Measurements from ENCODE around the gene LUZP2.

The LUZP2 gene

GRCh38 chr11:24848857-24849256 is 352.0 kb downstream of the LUZP2 start:
- no peak overlapping the region for H2BK5ac ChIP-seq (ENCODE audit: low read length)
- no peaks in the 10 kb centered on the region for H3K4me1 ChIP-seq (ENCODE audit: control insufficient read depth, low read depth, low read length)
- H2BK15ac ChIP-seq (replicated peaks; ENCODE audit: low read depth) = no peak overlapping the region
- no peaks in the 10 kb centered on the region for H3K79me1 ChIP-seq (ENCODE audit: low read length)
- no peak overlapping the region for H3K56ac ChIP-seq (ENCODE audit: low read length)
- no peak overlapping the region for H2AK5ac ChIP-seq (ENCODE audit: low read length)
- no peak overlapping the region for H3K4ac ChIP-seq (ENCODE audit: low read depth, low read length)
- no peak for DNase-seq
- H3K23ac ChIP-seq (ENCODE audit: low read length) = no peak overlapping the region
- no peak overlapping the region for H3K27ac ChIP-seq (ENCODE audit: low read depth, low read length)
- H4K5ac ChIP-seq (ENCODE audit: low read length) = no peak overlapping the region
- no peaks in the 10 kb centered on the region for H3K36me3 ChIP-seq (ENCODE audit: control insufficient read depth, insufficient read depth, low read length)
- H3K79me2 ChIP-seq (ENCODE audit: control insufficient read depth, insufficient read depth, low read length) = no peaks in the 10 kb centered on the region
- WGBS (ENCODE audit: extremely low coverage, insufficient coverage, low lambda C conversion rate) = no CpG with 5 or more reads among the region's 1 CpG
- H2BK120ac ChIP-seq (ENCODE audit: low read depth, low read length) = no peak overlapping the region
- no peak overlapping the region for H3K18ac ChIP-seq (ENCODE audit: low read length)
- no peak overlapping the region for H3K9ac ChIP-seq (ENCODE audit: low read length)
- no peak overlapping the region for H4K8ac ChIP-seq (ENCODE audit: low read depth, low read length)
- H3K27me3 ChIP-seq (ENCODE audit: insufficient read depth, low read length, poor library complexity) = no peaks in the 10 kb centered on the region
- no peak overlapping the region for H3K4me3 ChIP-seq (ENCODE audit: low read length)
- no peak overlapping the region for H3K4me2 ChIP-seq (ENCODE audit: low read length)

- H3K27me3 ChIP-seq (ENCODE audit: insufficient read depth, low read length, poor library complexity) = no peaks in the 10 kb centered on the region
- H3K4me2 ChIP-seq (ENCODE audit: low read length) = no peak overlapping the region
- no peak overlapping the region for H4K5ac ChIP-seq (ENCODE audit: low read length)
- H3K4ac ChIP-seq (ENCODE audit: low read depth, low read length) = no peak overlapping the region
- no peak overlapping the region for H2AK5ac ChIP-seq (ENCODE audit: low read length)
- H3K56ac ChIP-seq (ENCODE audit: low read length) = no peak overlapping the region
- H3K18ac ChIP-seq (ENCODE audit: low read length) = no peak overlapping the region
- no peak overlapping the region for H2BK15ac ChIP-seq (replicated peaks; ENCODE audit: low read depth)
- H3K4me1 ChIP-seq (ENCODE audit: control insufficient read depth, low read depth, low read length) = no peaks in the 10 kb centered on the region
- no peaks in the 10 kb centered on the region for H3K36me3 ChIP-seq (ENCODE audit: control insufficient read depth, insufficient read depth, low read length)
- DNase-seq = no peak
- no peak overlapping the region for H3K27ac ChIP-seq (ENCODE audit: low read depth, low read length)
- no peaks in the 10 kb centered on the region for H3K79me2 ChIP-seq (ENCODE audit: control insufficient read depth, insufficient read depth, low read length)
- no peak overlapping the region for H3K4me3 ChIP-seq (ENCODE audit: low read length)
- no peak overlapping the region for H2BK5ac ChIP-seq (ENCODE audit: low read length)
- no peak overlapping the region for H3K23ac ChIP-seq (ENCODE audit: low read length)
- no peak overlapping the region for H2BK120ac ChIP-seq (ENCODE audit: low read depth, low read length)
- no peak overlapping the region for H4K8ac ChIP-seq (ENCODE audit: low read depth, low read length)
- H3K9ac ChIP-seq (ENCODE audit: low read length) = no peak overlapping the region
- H3K79me1 ChIP-seq (ENCODE audit: low read length) = no peaks in the 10 kb centered on the region
Measured at GRCh38 chr11:24855951-24856350, 359.1 kb downstream of the LUZP2 start.

- no CpG with 5 or more reads among the region's 9 CpGs for WGBS (ENCODE audit: extremely low coverage, insufficient coverage, low lambda C conversion rate)
- H3K27me3 ChIP-seq (ENCODE audit: insufficient read depth, low read length, poor library complexity) = no peaks in the 10 kb centered on the region
- no peak overlapping the region for H2AK5ac ChIP-seq (ENCODE audit: low read length)
- no peak for DNase-seq
- H4K8ac ChIP-seq (ENCODE audit: low read depth, low read length) = no peak overlapping the region
- H3K36me3 ChIP-seq (ENCODE audit: control insufficient read depth, insufficient read depth, low read length) = no peaks in the 10 kb centered on the region
- no peak overlapping the region for H3K4me3 ChIP-seq (ENCODE audit: low read length)
- H2BK15ac ChIP-seq (replicated peaks; ENCODE audit: low read depth) = no peak overlapping the region
- H4K5ac ChIP-seq (ENCODE audit: low read length) = no peak overlapping the region
- H3K18ac ChIP-seq (ENCODE audit: low read length) = no peak overlapping the region
- H3K79me1 ChIP-seq (ENCODE audit: low read length) = no peaks in the 10 kb centered on the region
- no peak overlapping the region for H3K4ac ChIP-seq (ENCODE audit: low read depth, low read length)
- no peaks in the 10 kb centered on the region for H3K4me1 ChIP-seq (ENCODE audit: control insufficient read depth, low read depth, low read length)
- H3K23ac ChIP-seq (ENCODE audit: low read length) = no peak overlapping the region
- H3K4me2 ChIP-seq (ENCODE audit: low read length) = no peak overlapping the region
- no peak overlapping the region for H2BK120ac ChIP-seq (ENCODE audit: low read depth, low read length)
- H3K9ac ChIP-seq (ENCODE audit: low read length) = no peak overlapping the region
- no peak overlapping the region for H2BK5ac ChIP-seq (ENCODE audit: low read length)
- H3K79me2 ChIP-seq (ENCODE audit: control insufficient read depth, insufficient read depth, low read length) = no peaks in the 10 kb centered on the region
- H3K56ac ChIP-seq (ENCODE audit: low read length) = no peak overlapping the region
- H3K27ac ChIP-seq (ENCODE audit: low read depth, low read length) = no peak overlapping the region
Measured at GRCh38 chr11:24859801-24860300, 363.0 kb downstream of the LUZP2 start.

- H3K4me3 ChIP-seq (ENCODE audit: low read length) = no peak overlapping the region
- no peak overlapping the region for H4K5ac ChIP-seq (ENCODE audit: low read length)
- H3K4ac ChIP-seq (ENCODE audit: low read depth, low read length) = no peak overlapping the region
- H2BK5ac ChIP-seq (ENCODE audit: low read length) = no peak overlapping the region
- no peak overlapping the region for H3K4me2 ChIP-seq (ENCODE audit: low read length)
- no peaks in the 10 kb centered on the region for H3K4me1 ChIP-seq (ENCODE audit: control insufficient read depth, low read depth, low read length)
- WGBS (ENCODE audit: extremely low coverage, insufficient coverage, low lambda C conversion rate) = no CpG with 5 or more reads among the region's 6 CpGs
- no peak overlapping the region for H3K23ac ChIP-seq (ENCODE audit: low read length)
- no peak overlapping the region for H2BK15ac ChIP-seq (replicated peaks; ENCODE audit: low read depth)
- H3K79me1 ChIP-seq (ENCODE audit: low read length) = no peaks in the 10 kb centered on the region
- H3K79me2 ChIP-seq (ENCODE audit: control insufficient read depth, insufficient read depth, low read length) = no peaks in the 10 kb centered on the region
- H3K36me3 ChIP-seq (ENCODE audit: control insufficient read depth, insufficient read depth, low read length) = no peaks in the 10 kb centered on the region
- no peaks in the 10 kb centered on the region for H3K27me3 ChIP-seq (ENCODE audit: insufficient read depth, low read length, poor library complexity)
- H3K56ac ChIP-seq (ENCODE audit: low read length) = no peak overlapping the region
- H2BK120ac ChIP-seq (ENCODE audit: low read depth, low read length) = no peak overlapping the region
- DNase-seq = peak; percentile 34
- no peak overlapping the region for H3K9ac ChIP-seq (ENCODE audit: low read length)
- H2AK5ac ChIP-seq (ENCODE audit: low read length) = no peak overlapping the region
- H4K8ac ChIP-seq (ENCODE audit: low read depth, low read length) = no peak overlapping the region
- no peak overlapping the region for H3K27ac ChIP-seq (ENCODE audit: low read depth, low read length)
- H3K18ac ChIP-seq (ENCODE audit: low read length) = no peak overlapping the region
Measured at GRCh38 chr11:24861440-24861839, 364.6 kb downstream of the LUZP2 start.

- no peak overlapping the region for H3K18ac ChIP-seq (ENCODE audit: low read length)
- no peak overlapping the region for H4K5ac ChIP-seq (ENCODE audit: low read length)
- H3K4me1 ChIP-seq (ENCODE audit: control insufficient read depth, low read depth, low read length) = no peaks in the 10 kb centered on the region
- H3K4ac ChIP-seq (ENCODE audit: low read depth, low read length) = no peak overlapping the region
- H3K56ac ChIP-seq (ENCODE audit: low read length) = no peak overlapping the region
- H4K8ac ChIP-seq (ENCODE audit: low read depth, low read length) = no peak overlapping the region
- H3K27me3 ChIP-seq (ENCODE audit: insufficient read depth, low read length, poor library complexity) = no peaks in the 10 kb centered on the region
- H2AK5ac ChIP-seq (ENCODE audit: low read length) = no peak overlapping the region
- no CpG with 5 or more reads among the region's 4 CpGs for WGBS (ENCODE audit: extremely low coverage, insufficient coverage, low lambda C conversion rate)
- H3K36me3 ChIP-seq (ENCODE audit: control insufficient read depth, insufficient read depth, low read length) = no peaks in the 10 kb centered on the region
- H3K23ac ChIP-seq (ENCODE audit: low read length) = no peak overlapping the region
- no peak overlapping the region for H2BK120ac ChIP-seq (ENCODE audit: low read depth, low read length)
- no peaks in the 10 kb centered on the region for H3K79me1 ChIP-seq (ENCODE audit: low read length)
- H3K27ac ChIP-seq (ENCODE audit: low read depth, low read length) = no peak overlapping the region
- no peaks in the 10 kb centered on the region for H3K79me2 ChIP-seq (ENCODE audit: control insufficient read depth, insufficient read depth, low read length)
- no peak overlapping the region for H3K4me3 ChIP-seq (ENCODE audit: low read length)
- DNase-seq = no peak
- H3K9ac ChIP-seq (ENCODE audit: low read length) = no peak overlapping the region
- H2BK15ac ChIP-seq (replicated peaks; ENCODE audit: low read depth) = no peak overlapping the region
- H3K4me2 ChIP-seq (ENCODE audit: low read length) = no peak overlapping the region
- no peak overlapping the region for H2BK5ac ChIP-seq (ENCODE audit: low read length)
Measured at GRCh38 chr11:24866743-24867142, 369.9 kb downstream of the LUZP2 start.

GRCh38 chr11:24870048-24870447 is 373.2 kb downstream of the LUZP2 start:
- no peak overlapping the region for H3K23ac ChIP-seq (ENCODE audit: low read length)
- H3K36me3 ChIP-seq (ENCODE audit: control insufficient read depth, insufficient read depth, low read length) = no peaks in the 10 kb centered on the region
- H3K4me1 ChIP-seq (ENCODE audit: control insufficient read depth, low read depth, low read length) = no peaks in the 10 kb centered on the region
- H3K4me2 ChIP-seq (ENCODE audit: low read length) = no peak overlapping the region
- DNase-seq = no peak
- H3K9ac ChIP-seq (ENCODE audit: low read length) = no peak overlapping the region
- no peaks in the 10 kb centered on the region for H3K79me2 ChIP-seq (ENCODE audit: control insufficient read depth, insufficient read depth, low read length)
- H3K4ac ChIP-seq (ENCODE audit: low read depth, low read length) = no peak overlapping the region
- H3K18ac ChIP-seq (ENCODE audit: low read length) = no peak overlapping the region
- no peaks in the 10 kb centered on the region for H3K27me3 ChIP-seq (ENCODE audit: insufficient read depth, low read length, poor library complexity)
- H2BK120ac ChIP-seq (ENCODE audit: low read depth, low read length) = no peak overlapping the region
- no peak overlapping the region for H4K8ac ChIP-seq (ENCODE audit: low read depth, low read length)
- no peak overlapping the region for H3K56ac ChIP-seq (ENCODE audit: low read length)
- H2BK15ac ChIP-seq (replicated peaks; ENCODE audit: low read depth) = no peak overlapping the region
- no peak overlapping the region for H3K27ac ChIP-seq (ENCODE audit: low read depth, low read length)
- H2AK5ac ChIP-seq (ENCODE audit: low read length) = no peak overlapping the region
- H2BK5ac ChIP-seq (ENCODE audit: low read length) = no peak overlapping the region
- no peak overlapping the region for H3K4me3 ChIP-seq (ENCODE audit: low read length)
- no CpG with 5 or more reads among the region's 1 CpG for WGBS (ENCODE audit: extremely low coverage, insufficient coverage, low lambda C conversion rate)
- no peak overlapping the region for H4K5ac ChIP-seq (ENCODE audit: low read length)
- no peaks in the 10 kb centered on the region for H3K79me1 ChIP-seq (ENCODE audit: low read length)

All from mesendoderm (in vitro differentiated cells).